GM23248 (cell line): ENCODE results near the gene SSX4B. TPM values are rescaled to one million over a fixed set of nuclear protein-coding genes. Genes with fewer than 3 reads are reported as not detected.
"Not testable (repeated sequence)": the region's sequence is repeated elsewhere in the genome, so short reads cannot be mapped to it uniquely, and the experiment has no call there.

Source experiments
- DNase-seq: peaks from one replicate; pipeline ENCODE4 v3.0.0-alpha.2; 2015
- H2AFZ ChIP-seq: fragments of 200-600 bp; sonication (generic); 2 replicates; pipeline ENCODE4 v1.6.1; 2016; ENCODE audit warnings: antibody characterized with exemption
- H3F3A ChIP-seq: fragments of 200-600 bp; sonication (generic); 2 replicates; pipeline ENCODE4 v1.6.1; 2016; ENCODE audit warnings: mild to moderate bottlenecking, antibody characterized with exemption, mixed run types; ENCODE audit not compliant: insufficient read depth
- H3K27ac ChIP-seq: fragments of 200-600 bp; sonication (generic); 2 replicates; pipeline ENCODE4 v1.5.1; 2016; ENCODE audit warnings: mild to moderate bottlenecking
- H3K27me3 ChIP-seq: fragments of 200-600 bp; sonication (generic); replicated peaks from 2 replicates; pipeline ENCODE4 v1.6.1; 2016; ENCODE audit warnings: mild to moderate bottlenecking; ENCODE audit not compliant: insufficient read depth
- H3K36me3 ChIP-seq: fragments of 200-600 bp; sonication (generic); 2 replicates; pipeline ENCODE4 v1.6.1; 2016; ENCODE audit warnings: low read depth, mild to moderate bottlenecking
- H3K4me1 ChIP-seq: fragments of 200-600 bp; sonication (generic); 2 replicates; pipeline ENCODE4 v1.6.1; 2016; ENCODE audit warnings: mild to moderate bottlenecking; ENCODE audit not compliant: insufficient read depth
- H3K4me2 ChIP-seq: fragments of 200-600 bp; sonication (generic); one replicate; pipeline ENCODE4 v1.6.1; 2016; ENCODE audit warnings: mild to moderate bottlenecking; ENCODE audit not compliant: unreplicated experiment
- H3K4me3 ChIP-seq: fragments of 200-600 bp; sonication (generic); 2 replicates; pipeline ENCODE4 v1.5.1; 2016; ENCODE audit warnings: mild to moderate bottlenecking
- H3K79me2 ChIP-seq: fragments of 200-600 bp; sonication (generic); 2 replicates; pipeline ENCODE4 v1.6.1; 2016; ENCODE audit warnings: mild to moderate bottlenecking; ENCODE audit not compliant: insufficient read depth
- H3K9ac ChIP-seq: fragments of 200-600 bp; sonication (generic); 2 replicates; pipeline ENCODE4 v1.6.1; 2016; ENCODE audit warnings: mild to moderate bottlenecking
- H3K9me2 ChIP-seq: fragments of 200-600 bp; sonication (generic); 2 replicates; pipeline ENCODE4 v1.6.1; 2016; ENCODE audit warnings: mixed run types, mild to moderate bottlenecking, moderate library complexity; ENCODE audit not compliant: insufficient read depth
- H3K9me3 ChIP-seq: fragments of 200-600 bp; sonication (generic); one replicate; pipeline ENCODE4 v1.6.1; 2017; ENCODE audit warnings: low read depth
- H4K20me1 ChIP-seq: fragments of 200-600 bp; sonication (generic); 2 replicates; pipeline ENCODE4 v1.6.0; 2016; ENCODE audit not compliant: insufficient read depth
- EZH2 ChIP-seq: fragments of 200-600 bp; sonication (generic); IDR thresholded peaks from 2 replicates; pipeline ENCODE4 v1.6.1; 2018; ENCODE audit warnings: antibody characterized with exemption, mild to moderate bottlenecking; ENCODE audit not compliant: insufficient read depth, poor library complexity, severe bottlenecking
- EZH2phosphoT487 ChIP-seq: fragments of 200-600 bp; sonication (generic); IDR thresholded peaks from 2 replicates; pipeline ENCODE4 v1.6.1; 2018; ENCODE audit warnings: antibody characterized with exemption, moderate library complexity, mild to moderate bottlenecking, low read depth; ENCODE audit not compliant: insufficient read depth
- WGBS, 2 experiments: methylation state at CpG; one replicate each; pipeline ENCODE4 v1.1.6; 2015 to 2017; ENCODE audit warnings: low lambda C conversion rate in 2 of 2, low coverage in 1 of 2; ENCODE audit errors: missing lambda C conversion rate in 2 of 2; 5-methylcytosine and 5-hydroxymethylcytosine counted together
- in situ Hi-C: fragments of 300-500 bp; cut with MboI; formaldehyde crosslinking; loops from 2 replicates; pipeline ENCODE4 v1.15.0; 2020
- polyA plus RNA-seq: library from polyadenylated mRNA; unstranded; fragments of >200 nt; fragmentation: Nextera tagmentation; extraction: Ambion mirVana; gene quantifications from 2 replicates; pipeline ENCODE4 v1.2.1, GENCODE V29; 2016
- total RNA-seq: library from RNA; depleted of rRNA; stranded (reverse); fragments of >200 nt; shearing (Covaris generic); gene quantifications from 2 replicates; pipeline ENCODE4 v1.2.3, GENCODE V29; 2014

The SSX4B gene
- total and polyA plus RNA-seq, 2 experiments from 2014 or later = not detected

- no peak overlapping the region for H2AFZ ChIP-seq
- no peaks in the 10 kb centered on the region for H3K27me3 ChIP-seq
- H3K4me1 ChIP-seq = no peaks in the 10 kb centered on the region
- H3K4me2 ChIP-seq = no peak overlapping the region
- DNase-seq = no peak
- H4K20me1 ChIP-seq = no peaks in the 10 kb centered on the region
- TF ChIP-seq EZH2 = no peak
- TF ChIP-seq EZH2phosphoT487 = no peak
- H3F3A ChIP-seq = no peaks in the 10 kb centered on the region
- WGBS, 2 experiments = 47 to 51% methylated on average over 4 to 5 of the region's 6 CpGs
- no peaks in the 10 kb centered on the region for H3K79me2 ChIP-seq
- H3K36me3 ChIP-seq = no peaks in the 10 kb centered on the region
- in situ Hi-C loops = no loop called here
- no peak overlapping the region for H3K4me3 ChIP-seq
- H3K9me2 ChIP-seq = no peaks in the 10 kb centered on the region
- H3K27ac ChIP-seq = no peak overlapping the region
- no peak overlapping the region for H3K9ac ChIP-seq
- no peaks in the 10 kb centered on the region for H3K9me3 ChIP-seq
These were observed 45.0 kb upstream of the SSX4B start for GRCh38 chrX:48456628-48457331.

GRCh38 chrX:48451708-48452107, 39.9 kb upstream of the SSX4B start:
- Histone ChIP-seq H3K4me3 (no peak overlapping the region), H3K4me2 (no peak overlapping the region), H3K79me2 (no peaks in the 10 kb centered on the region), H3K9me2 (no peaks in the 10 kb centered on the region), H3K27ac (no peak overlapping the region), H3K27me3 (no peaks in the 10 kb centered on the region), H3K9me3 (no peaks in the 10 kb centered on the region), H4K20me1 (no peaks in the 10 kb centered on the region), H3K4me1 (no peaks in the 10 kb centered on the region), H3F3A (no peaks in the 10 kb centered on the region), H3K9ac (no peak overlapping the region), H2AFZ (no peak overlapping the region), H3K36me3 (no peaks in the 10 kb centered on the region)
- DNase-seq = no peak
- TF ChIP-seq EZH2phosphoT487 = no peak
- TF ChIP-seq EZH2 = no peak
- in situ Hi-C loops = no loop called here
- whole genome bisulfite sequencing, 2 experiments = 42 to 50% methylated on average over 4 of the region's 4 CpGs

- in situ Hi-C loops = no loop called here
- H3K4me2 ChIP-seq = no peak overlapping the region
- H3K9me3 ChIP-seq = no peaks in the 10 kb centered on the region
- no peak for DNase-seq
- TF ChIP-seq EZH2phosphoT487 (no peak), EZH2 (no peak)
- no peaks in the 10 kb centered on the region for H3K9me2 ChIP-seq
- H3K27ac ChIP-seq = no peak overlapping the region
- H2AFZ ChIP-seq = no peak overlapping the region
- H3K36me3 ChIP-seq = no peaks in the 10 kb centered on the region
- no peak overlapping the region for H3K9ac ChIP-seq
- H3K79me2 ChIP-seq = no peaks in the 10 kb centered on the region
- no peaks in the 10 kb centered on the region for H3F3A ChIP-seq
- H3K4me1 ChIP-seq = no peaks in the 10 kb centered on the region
- no peaks in the 10 kb centered on the region for H4K20me1 ChIP-seq
- H3K27me3 ChIP-seq = no peaks in the 10 kb centered on the region
- H3K4me3 ChIP-seq = no peak overlapping the region
These were observed 38.3 kb upstream of the SSX4B start for GRCh38 chrX:48450076-48450475.

- H3K9me2 ChIP-seq, H3K36me3 ChIP-seq, DNase-seq, H3K4me1 ChIP-seq, H3K9me3 ChIP-seq, H3K79me2 ChIP-seq, H3F3A ChIP-seq, in situ Hi-C loops, H3K4me2 ChIP-seq, H3K27me3 ChIP-seq, H4K20me1 ChIP-seq, H3K27ac ChIP-seq, H3K4me3 ChIP-seq, H2AFZ ChIP-seq, H3K9ac ChIP-seq: not testable (repeated sequence)
- WGBS, 2 experiments = 81 to 87% methylated on average over 6 of the region's 6 CpGs
These were observed 35.4 kb upstream of the SSX4B start for GRCh38 chrX:48447201-48447600.

- H3F3A ChIP-seq, in situ Hi-C loops, H3K36me3 ChIP-seq, H3K4me2 ChIP-seq, DNase-seq, H3K79me2 ChIP-seq, H3K9ac ChIP-seq, H2AFZ ChIP-seq, H3K27me3 ChIP-seq, H3K4me3 ChIP-seq, H3K9me2 ChIP-seq, H4K20me1 ChIP-seq, H3K4me1 ChIP-seq, H3K27ac ChIP-seq, H3K9me3 ChIP-seq: not testable (repeated sequence)
- 69 to 75% methylated on average over 5 to 12 of the region's 13 CpGs for WGBS, 2 experiments
These were observed 22.0 kb upstream of the SSX4B start for GRCh38 chrX:48433713-48434112.

GRCh38 chrX:48430166-48430565, 18.4 kb upstream of the SSX4B start:
- H3K9me3 ChIP-seq, H3K4me1 ChIP-seq, H3K4me3 ChIP-seq, H3K36me3 ChIP-seq, H4K20me1 ChIP-seq, H3K27me3 ChIP-seq, H3F3A ChIP-seq, H3K9me2 ChIP-seq, H3K27ac ChIP-seq, DNase-seq, H3K9ac ChIP-seq, H3K4me2 ChIP-seq, in situ Hi-C loops, H3K79me2 ChIP-seq, H2AFZ ChIP-seq: not testable (repeated sequence)
- WGBS, 2 experiments = 62 to 71% methylated on average over 4 of the region's 4 CpGs

- DNase-seq, H3K36me3 ChIP-seq, H2AFZ ChIP-seq, H3K27me3 ChIP-seq, in situ Hi-C loops, H3K9me3 ChIP-seq, H3K27ac ChIP-seq, H3K4me2 ChIP-seq, H4K20me1 ChIP-seq, H3K4me3 ChIP-seq, H3K9me2 ChIP-seq, H3K4me1 ChIP-seq, H3K79me2 ChIP-seq, H3F3A ChIP-seq, H3K9ac ChIP-seq: not testable (repeated sequence)
- 83 to 94% methylated on average over 5 of the region's 5 CpGs for WGBS, 2 experiments
These were observed 17.8 kb upstream of the SSX4B start for GRCh38 chrX:48429606-48430005.
